ENCODE results near the gene GLUL.

GRCh38 chr1:182350839-182351238 is 40.8 kb downstream of the GLUL start:
- TF ChIP-seq EZH2 (IDR thresholded peaks at IDR 0.05; ENCODE audit: borderline replicate concordance, low read depth, low read length, severe bottlenecking) = no peak
- TF ChIP-seq CTCF (IDR thresholded peaks at IDR 0.05; ENCODE audit: borderline replicate concordance, extremely low read depth, low read length, poor library complexity, severe bottlenecking) = no peak

Data from DND-41 (cell line).